ENCODE data around the gene TRIM72.

DNA sequence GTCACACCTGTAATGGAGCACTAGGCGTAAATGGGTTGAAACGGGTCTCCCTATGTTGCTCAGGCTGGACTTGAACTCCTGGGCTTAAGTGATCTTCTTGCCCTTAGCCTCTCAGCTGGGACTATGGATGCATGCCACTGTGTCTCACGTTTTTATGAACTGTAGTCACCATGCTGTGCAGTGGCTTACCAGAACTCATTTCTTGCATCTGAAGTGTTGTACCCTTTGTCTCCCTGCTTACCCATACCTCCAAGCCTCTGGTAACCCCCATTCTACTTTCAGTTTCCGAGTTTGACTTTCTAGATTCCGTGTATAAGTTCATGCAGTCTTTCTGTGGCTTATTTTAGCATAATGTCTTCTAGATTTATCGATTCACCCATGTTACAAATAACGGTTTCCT lies 19.0 kb upstream of the TRIM72 start:
- TF ChIP-seq POLR2AphosphoS5 (IDR thresholded peaks at IDR 0.05; ENCODE audit: borderline replicate concordance, low read depth, low read length) (no peak), EZH2 (IDR thresholded peaks at IDR 0.05) (no peak)
